Motor neuron (in vitro differentiated cells): ENCODE data around the gene PARD3. TPM values are rescaled to one million over a fixed set of nuclear protein-coding genes. Genes with fewer than 3 reads are reported as not detected.
"Not testable (repeated sequence)": the region's sequence is repeated elsewhere in the genome, so short reads cannot be mapped to it uniquely, and the experiment has no call there.

Experiments
- ATAC-seq, 8 experiments: fragments of 200-7000 bp; cut with Tn5 transposase; replicated peaks in 6 of 8; 2 replicates each; pipeline ENCODE4 v1.8.0; 2021; ENCODE audit warnings: mild to moderate bottlenecking in 8 of 8, moderate library complexity in 8 of 8
- H3K27ac ChIP-seq, 2 donors: fragments of 250-450 bp; sonication (Bioruptor Pico); 2 replicates each; pipeline ENCODE4 v1.9.0; 2021; ENCODE audit warnings: antibody characterized with exemption in 2 of 2, mild to moderate bottlenecking in 2 of 2, moderate library complexity in 1 of 2
- H3K4me1 ChIP-seq, 2 donors: fragments of 250-450 bp; sonication (Bioruptor Pico); replicated peaks in 1 of 2; 2 replicates each; pipeline ENCODE4 v1.6.1; 2021; ENCODE audit warnings: antibody characterized with exemption in 2 of 2, mild to moderate bottlenecking in 2 of 2, moderate library complexity in 1 of 2
- H3K4me3 ChIP-seq, 5 donors: fragments of 250-450 bp; sonication (Bioruptor Pico); 2 replicates each; pipeline ENCODE4 v1.9.0; 2021; ENCODE audit warnings: antibody characterized with exemption in 5 of 5, mild to moderate bottlenecking in 5 of 5, moderate library complexity in 4 of 5
- WGBS, 10 experiments: fragments of 450-650 bp; shearing (Covaris generic); methylation state at CpG; one replicate each; pipeline ENCODE4 v1.0.0; 2022; 5-methylcytosine and 5-hydroxymethylcytosine counted together
- in situ Hi-C, 9 experiments: fragments of 400-800 bp; cut with MboI; loops; one replicate each; pipeline ENCODE4 v1.15.0; 2021; ENCODE audit warnings: low sequenced_read_pairs in 9 of 9, low pct_unique_long_range_greater_than_20kb in 2 of 9; ENCODE audit not compliant: unreplicated experiment in 9 of 9
- total RNA-seq, 8 experiments: library from RNA; unstranded; fragments of 300-600 nt; gene quantifications; 2 replicates each; pipeline versions ENCODE4 v1.2.3 to v1.2.4, GENCODE V29; 2022

The PARD3 gene
- total RNA-seq, 8 experiments from 2014 or later, result 21.5 to 154 (median 34.0) TPM

GRCh38 chr10:34753014-34753757 is 61.9 kb downstream of the PARD3 start:
- Histone ChIP-seq H3K4me3 (no peak overlapping the region), H3K27ac (no peak overlapping the region), H3K4me1 (peaks cover 0 to 3% of the 10 kb centered on the region in 2 donors)
- ATAC-seq, result peak in 1 of 8 experiments; percentile 38
- WGBS, 10 experiments, result 6 to 86% (median 57%) methylated on average over 1 to 5 of the region's 5 CpGs; no CpG with 5 or more reads in 1 of the 10 experiments
- in situ Hi-C loops, result no loop called here

- no peak for ATAC-seq
Measured at GRCh38 chr10:34751272-34751671, 63.8 kb downstream of the PARD3 start.

GRCh38 chr10:34750795-34751194 is 64.3 kb downstream of the PARD3 start:
- H3K27ac ChIP-seq, H3K4me3 ChIP-seq, H3K4me1 ChIP-seq, ATAC-seq, in situ Hi-C loops: not testable (repeated sequence)
- WGBS, 10 experiments, result 67 to 100% (median 90%) methylated on average over 1 to 5 of the region's 7 CpGs; no CpG with 5 or more reads in 3 of the 10 experiments

More at GRCh38 chr10:34751272-34751671, 63.8 kb downstream of the PARD3 start:
- in situ Hi-C loops, result no loop called here
- Histone ChIP-seq H3K27ac (no peak overlapping the region), H3K4me1 (peaks cover 0 to 3% of the 10 kb centered on the region in 2 donors), H3K4me3 (no peak overlapping the region)
- 0 to 100% (median 60%) methylated on average over 1 to 2 of the region's 2 CpGs; no CpG with 5 or more reads in 3 of the 10 experiments for WGBS, 10 experiments

- in situ Hi-C loops, result no loop called here
- WGBS, 10 experiments, result 92 to 100% (median 100%) methylated on average over 1 to 4 of the region's 4 CpGs; no CpG with 5 or more reads in 1 of the 10 experiments
- ATAC-seq, result no peak
- H3K4me3 ChIP-seq, result no peak overlapping the region
- H3K4me1 ChIP-seq, result peaks cover 0 to 3% of the 10 kb centered on the region in 2 donors
- H3K27ac ChIP-seq, result no peak overlapping the region
Measured at GRCh38 chr10:34748767-34749166, 66.3 kb downstream of the PARD3 start.

GRCh38 chr10:34748357-34748756 is 66.7 kb downstream of the PARD3 start:
- no peak for ATAC-seq
- Histone ChIP-seq H3K4me1 (peaks cover 0 to 3% of the 10 kb centered on the region in 2 donors), H3K27ac (no peak overlapping the region), H3K4me3 (no peak overlapping the region)
- in situ Hi-C loops, result no loop called here
- 93 to 100% (median 98%) methylated on average over 1 to 5 of the region's 6 CpGs; no CpG with 5 or more reads in 4 of the 10 experiments for WGBS, 10 experiments

GRCh38 chr10:34746094-34746493 is 69.0 kb downstream of the PARD3 start:
- Histone ChIP-seq H3K4me3 (no peak overlapping the region), H3K4me1 (no peaks in the 10 kb centered on the region), H3K27ac (no peak overlapping the region)
- in situ Hi-C loops, result no loop called here
- no peak for ATAC-seq
- 88 to 100% (median 100%) methylated on average over 1 to 4 of the region's 4 CpGs; no CpG with 5 or more reads in 2 of the 10 experiments for WGBS, 10 experiments

GRCh38 chr10:34745244-34745643 is 69.9 kb downstream of the PARD3 start:
- peaks cover 2 to 4% of the 10 kb centered on the region in 2 donors for H3K4me1 ChIP-seq
- in situ Hi-C loops, result no loop called here
- WGBS, 10 experiments, result 76 to 100% (median 93%) methylated on average over 2 to 4 of the region's 4 CpGs
- ATAC-seq, result no peak
- no peak overlapping the region for H3K27ac ChIP-seq
- no peak overlapping the region for H3K4me3 ChIP-seq

- WGBS, 10 experiments, result 25 to 100% (median 81%) methylated on average over 1 to 3 of the region's 3 CpGs; no CpG with 5 or more reads in 2 of the 10 experiments
- ATAC-seq, result no peak
- Histone ChIP-seq H3K4me1 (peaks cover 6 to 7% of the 10 kb centered on the region in 2 donors), H3K4me3 (no peak overlapping the region), H3K27ac (no peak overlapping the region)
- in situ Hi-C loops, result no loop called here
Measured at GRCh38 chr10:34744590-34744989, 70.5 kb downstream of the PARD3 start.

GRCh38 chr10:34743814-34744213 is 71.3 kb downstream of the PARD3 start:
- peaks cover 10 to 11% of the 10 kb centered on the region in 2 donors for H3K4me1 ChIP-seq
- WGBS, 10 experiments, result 0 to 100% (median 81%) methylated on average over 1 to 6 of the region's 7 CpGs; no CpG with 5 or more reads in 2 of the 10 experiments
- H3K27ac ChIP-seq, result no peak overlapping the region
- in situ Hi-C loops, result no loop called here
- H3K4me3 ChIP-seq, result no peak overlapping the region
- ATAC-seq, result peak in 1 of 8 experiments; percentile 16

GRCh38 chr10:34742456-34742855 is 72.6 kb downstream of the PARD3 start:
- 39 to 100% (median 93%) methylated on average over 1 to 4 of the region's 6 CpGs for WGBS, 10 experiments
- Histone ChIP-seq H3K4me1 (peaks cover 10 to 11% of the 10 kb centered on the region in 2 donors), H3K27ac (no peak overlapping the region), H3K4me3 (no peak overlapping the region)
- no peak for ATAC-seq
- in situ Hi-C loops, result no loop called here

GRCh38 chr10:34741087-34741486 is 74.0 kb downstream of the PARD3 start:
- peaks cover 10 to 11% of the 10 kb centered on the region in 2 donors for H3K4me1 ChIP-seq
- ATAC-seq, in situ Hi-C loops, H3K27ac ChIP-seq, H3K4me3 ChIP-seq: not testable (repeated sequence)
- 63 to 100% (median 97%) methylated on average over 1 to 4 of the region's 4 CpGs; no CpG with 5 or more reads in 2 of the 10 experiments for WGBS, 10 experiments

- Histone ChIP-seq H3K4me1 (peaks cover 10 to 11% of the 10 kb centered on the region in 2 donors), H3K4me3 (peak overlapping the region in 3 of 5 donors; percentile 14 to 30 (median 27)), H3K27ac (peak overlapping the region in 1 of 2 donors; percentile 58)
- ATAC-seq, result no peak
- WGBS, 10 experiments, result 0 to 100% (median 60%) methylated on average over 1 to 2 of the region's 5 CpGs; no CpG with 5 or more reads in 5 of the 10 experiments
- in situ Hi-C loops, result no loop called here
Measured at GRCh38 chr10:34740321-34740720, 74.8 kb downstream of the PARD3 start.

GRCh38 chr10:34739915-34740314 is 75.2 kb downstream of the PARD3 start:
- ATAC-seq, result peak; percentile 95 to 98 (median 98)
- H3K4me3 ChIP-seq, result peak overlapping the region in 4 of 5 donors; percentile 1 to 30 (median 20)
- in situ Hi-C loops, result no loop called here
- 0 to 20% (median 0%) methylated on average over 1 to 9 of the region's 9 CpGs; no CpG with 5 or more reads in 2 of the 10 experiments for WGBS, 10 experiments
- peak overlapping the region in 1 of 2 donors; percentile 58 for H3K27ac ChIP-seq
- peaks cover 10 to 11% of the 10 kb centered on the region in 2 donors for H3K4me1 ChIP-seq
